Retinal pigment epithelial cell (primary cell): ENCODE data around the gene SLC30A1.

ENCODE experiments used
- DNase-seq: peaks from one replicate; pipeline ENCODE4 v3.0.0-alpha.2; 2010; ENCODE audit warnings: low read depth
- H3K4me3 ChIP-seq: 2 replicates; pipeline ENCODE4 v1.5.1; 2011; ENCODE audit warnings: mild to moderate bottlenecking, low read length, control low read depth, moderate library complexity
- CTCF ChIP-seq: conservative IDR thresholded peaks from 2 replicates; pipeline ENCODE4 v1.5.1; 2011; ENCODE audit warnings: low read depth, low read length, control low read depth, inconsistent platforms

The SLC30A1 gene

GRCh38 chr1:211620097-211620496 is 41.1 kb upstream of the SLC30A1 start:
- no peak for TF ChIP-seq CTCF
- no peak for DNase-seq
- no peak overlapping the region for H3K4me3 ChIP-seq

- DNase-seq, result no peak
- H3K4me3 ChIP-seq, result no peak overlapping the region
- no peak for TF ChIP-seq CTCF
Measured at GRCh38 chr1:211619033-211619996, 40.4 kb upstream of the SLC30A1 start.

GRCh38 chr1:211616965-211617297 is 38.0 kb upstream of the SLC30A1 start:
- no peak for DNase-seq
- TF ChIP-seq CTCF, result no peak
- no peak overlapping the region for H3K4me3 ChIP-seq

- H3K4me3 ChIP-seq, result no peak overlapping the region
- DNase-seq, result no peak
- TF ChIP-seq CTCF, result no peak
Measured at GRCh38 chr1:211616231-211616964, 37.4 kb upstream of the SLC30A1 start.

GRCh38 chr1:211614615-211615014 is 35.7 kb upstream of the SLC30A1 start:
- no peak overlapping the region for H3K4me3 ChIP-seq
- TF ChIP-seq CTCF, result no peak
- DNase-seq, result no peak

- TF ChIP-seq CTCF, result no peak
- DNase-seq, result no peak
- H3K4me3 ChIP-seq, result no peak overlapping the region
Measured at GRCh38 chr1:211613951-211614350, 35.0 kb upstream of the SLC30A1 start.
